IPS DF 6.9 (cell line): Measurements from ENCODE around the gene IQCK.
"Not testable (repeated sequence)": the region's sequence is repeated elsewhere in the genome, so short reads cannot be mapped to it uniquely, and the experiment has no call there.

Experiments
- DNase-seq: peaks from one replicate; pipeline ENCODE4 v3.0.0-alpha.2; 2013; ENCODE audit warnings: low read depth, low spot score
- H3K27ac ChIP-seq: one replicate; pipeline ENCODE4 v1.5.1; 2013; ENCODE audit warnings: low read length, control low read depth
- H3K27me3 ChIP-seq: 2 replicates; pipeline ENCODE4 v1.6.1; 2013; ENCODE audit warnings: mild to moderate bottlenecking, low read length; ENCODE audit not compliant: control insufficient read depth, insufficient read depth
- H3K36me3 ChIP-seq: 2 replicates; pipeline ENCODE4 v1.6.1; 2013; ENCODE audit warnings: low read length; ENCODE audit not compliant: control insufficient read depth, insufficient read depth
- H3K4me1 ChIP-seq: 2 replicates; pipeline ENCODE4 v1.6.1; 2013; ENCODE audit warnings: low read length; ENCODE audit not compliant: control insufficient read depth, insufficient read depth
- H3K4me3 ChIP-seq: 2 replicates; pipeline ENCODE4 v1.5.1; 2013; ENCODE audit warnings: mild to moderate bottlenecking, low read length
- H3K9me3 ChIP-seq: 2 replicates; pipeline ENCODE4 v1.6.1; 2013; ENCODE audit warnings: low read length, inconsistent platforms; ENCODE audit not compliant: control insufficient read depth, insufficient read depth
- WGBS: extraction: QIAGEN DNeasy Blood & Tissue Kit; methylation state at CpG from one replicate; pipeline ENCODE4 v1.1.7; 2013; ENCODE audit warnings: mixed read lengths, missing lambda C conversion rate; ENCODE audit not compliant: insufficient read length, insufficient coverage; 5-methylcytosine and 5-hydroxymethylcytosine counted together

The IQCK gene

DNA sequence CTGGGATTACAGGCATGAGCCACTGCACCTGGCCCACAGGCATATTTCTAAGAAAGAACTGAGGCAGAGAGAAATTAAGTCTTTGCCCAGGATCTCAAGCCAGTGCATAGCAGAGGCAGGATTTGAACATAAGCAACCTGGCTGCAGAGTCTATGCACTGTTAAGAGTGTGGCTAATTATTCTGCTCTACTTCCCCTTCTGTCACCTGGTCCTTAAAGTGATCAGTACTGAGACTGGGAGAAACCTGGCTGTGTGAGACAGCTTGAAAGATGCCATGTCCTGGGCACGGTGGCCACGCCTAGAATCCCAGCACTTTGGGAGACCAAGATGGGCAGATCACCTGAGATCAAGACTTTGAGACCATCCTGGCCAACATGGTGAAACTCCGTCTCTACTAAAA lies 58.1 kb downstream of the IQCK start:
- Histone ChIP-seq H3K9me3 (no peaks in the 10 kb centered on the region), H3K4me3 (no peak overlapping the region), H3K27me3 (no peaks in the 10 kb centered on the region), H3K36me3 (no peaks in the 10 kb centered on the region), H3K4me1 (no peaks in the 10 kb centered on the region), H3K27ac (no peak overlapping the region)
- no CpG with 5 or more reads among the region's 3 CpGs for WGBS
- no peak for DNase-seq

DNA sequence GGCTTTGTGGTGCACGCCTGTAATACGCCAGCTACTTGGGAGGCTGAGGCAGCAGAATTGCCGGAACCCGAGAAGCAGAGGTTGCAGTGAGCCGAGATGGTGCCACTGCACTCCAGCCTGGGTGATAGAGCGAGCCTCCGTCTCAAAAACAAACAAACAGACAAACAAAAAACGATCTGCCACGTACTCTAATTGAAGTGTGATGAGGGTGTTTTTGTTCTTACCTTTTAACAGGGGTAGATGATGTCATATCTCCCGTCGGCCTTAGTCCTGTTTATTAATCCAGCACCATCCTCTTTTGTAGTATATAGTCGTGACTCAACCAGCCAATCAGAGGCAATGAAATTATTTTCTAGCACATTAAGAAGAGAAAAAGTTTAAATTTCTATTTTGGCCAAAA lies 58.5 kb downstream of the IQCK start:
- whole genome bisulfite sequencing, result no CpG with 5 or more reads among the region's 12 CpGs
- no peaks in the 10 kb centered on the region for H3K27me3 ChIP-seq
- H3K4me3 ChIP-seq, result no peak overlapping the region
- H3K36me3 ChIP-seq, result no peaks in the 10 kb centered on the region
- H3K9me3 ChIP-seq, result no peaks in the 10 kb centered on the region
- H3K4me1 ChIP-seq, result no peaks in the 10 kb centered on the region
- no peak overlapping the region for H3K27ac ChIP-seq
- DNase-seq, result no peak

DNA sequence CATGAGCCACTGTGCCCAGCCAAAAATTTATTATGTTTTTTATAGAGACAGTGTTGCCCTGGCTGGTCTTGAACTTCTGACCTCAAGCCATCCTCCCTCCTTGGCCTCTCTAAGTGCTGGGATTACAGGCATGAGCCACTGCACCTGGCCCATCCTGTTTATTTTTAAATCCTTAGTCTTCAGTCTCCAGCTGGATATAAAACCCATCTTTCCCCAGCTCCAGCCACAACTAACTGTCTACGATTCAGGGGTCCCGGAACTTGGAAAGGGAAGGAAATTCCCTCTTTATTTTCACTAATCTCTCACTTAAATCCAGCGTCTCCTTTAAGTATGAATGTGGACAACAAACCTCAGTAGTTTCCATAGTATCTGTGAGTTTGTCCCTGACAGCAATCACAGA lies 62.2 kb downstream of the IQCK start:
- Histone ChIP-seq H3K9me3 (no peaks in the 10 kb centered on the region), H3K27ac (no peak overlapping the region), H3K36me3 (no peaks in the 10 kb centered on the region), H3K4me1 (no peaks in the 10 kb centered on the region), H3K4me3 (no peak overlapping the region), H3K27me3 (no peaks in the 10 kb centered on the region)
- no CpG with 5 or more reads among the region's 3 CpGs for WGBS
- DNase-seq, result no peak

DNA sequence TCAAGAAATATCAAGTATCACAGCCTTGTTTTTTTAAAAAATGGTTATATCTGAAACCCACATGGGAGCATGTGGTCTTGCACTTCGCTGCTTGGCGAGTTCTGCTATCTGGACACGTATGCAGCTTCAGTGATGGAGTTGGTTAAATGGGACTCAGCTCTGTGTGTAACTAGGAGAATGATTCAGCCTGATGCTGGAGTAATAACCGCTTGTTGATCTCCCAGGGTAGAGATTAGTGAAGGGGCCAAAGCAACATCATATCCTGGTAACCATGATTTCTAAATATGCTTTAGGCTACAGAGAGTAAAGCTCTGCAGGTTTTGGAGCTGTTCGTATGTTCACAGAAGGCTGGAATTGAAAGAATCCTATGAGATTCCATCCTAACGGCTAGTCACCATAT lies 63.2 kb downstream of the IQCK start:
- Histone ChIP-seq H3K27ac (no peak overlapping the region), H3K9me3 (no peaks in the 10 kb centered on the region), H3K4me3 (no peak overlapping the region), H3K27me3 (no peaks in the 10 kb centered on the region), H3K36me3 (no peaks in the 10 kb centered on the region), H3K4me1 (no peaks in the 10 kb centered on the region)
- no peak for DNase-seq
- no CpG with 5 or more reads among the region's 6 CpGs for WGBS

DNA sequence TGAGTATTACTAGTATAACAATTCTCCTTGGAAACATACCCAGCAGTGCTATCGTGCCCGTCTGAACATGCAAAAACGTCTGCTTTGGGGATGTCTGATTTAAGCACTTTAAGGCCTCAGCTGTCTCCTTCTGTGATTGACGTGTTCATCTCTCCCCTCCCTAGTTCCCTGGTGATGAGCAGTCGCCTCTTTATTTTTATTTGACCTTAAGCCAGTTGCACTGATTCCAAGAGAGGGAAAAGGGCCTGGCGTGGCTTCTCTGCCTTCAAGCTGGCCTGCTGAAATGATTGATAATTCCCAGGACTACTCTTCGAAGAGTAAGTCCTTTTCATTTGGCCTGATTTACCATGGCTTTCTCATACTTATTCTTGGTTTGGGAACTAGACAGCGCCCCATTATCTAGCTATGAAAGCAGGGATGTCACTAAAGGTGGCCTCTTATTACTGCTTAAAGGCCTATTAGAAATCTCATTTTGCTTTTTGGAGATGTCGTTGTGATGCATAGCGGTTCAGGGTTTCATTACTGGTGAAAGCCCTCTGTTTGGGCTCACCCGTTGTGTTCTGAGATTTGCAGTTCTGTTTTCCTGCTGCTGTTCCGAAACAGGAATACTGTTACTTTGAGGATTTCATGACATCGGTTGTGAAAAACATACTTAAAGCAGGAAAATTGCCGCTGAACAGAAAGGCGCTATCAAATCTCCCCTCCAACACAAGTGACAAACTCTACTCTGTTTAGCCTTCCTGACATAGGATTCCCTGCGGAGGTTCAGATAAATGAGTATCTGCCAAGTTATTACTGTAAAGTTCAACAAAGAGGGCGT lies 65.5 kb downstream of the IQCK start:
- Histone ChIP-seq H3K4me3 (no peak overlapping the region), H3K4me1 (no peaks in the 10 kb centered on the region), H3K27me3 (no peaks in the 10 kb centered on the region), H3K36me3 (no peaks in the 10 kb centered on the region), H3K27ac (no peak overlapping the region), H3K9me3 (no peaks in the 10 kb centered on the region)
- DNase-seq, result no peak
- WGBS, result no CpG with 5 or more reads among the region's 17 CpGs

DNA sequence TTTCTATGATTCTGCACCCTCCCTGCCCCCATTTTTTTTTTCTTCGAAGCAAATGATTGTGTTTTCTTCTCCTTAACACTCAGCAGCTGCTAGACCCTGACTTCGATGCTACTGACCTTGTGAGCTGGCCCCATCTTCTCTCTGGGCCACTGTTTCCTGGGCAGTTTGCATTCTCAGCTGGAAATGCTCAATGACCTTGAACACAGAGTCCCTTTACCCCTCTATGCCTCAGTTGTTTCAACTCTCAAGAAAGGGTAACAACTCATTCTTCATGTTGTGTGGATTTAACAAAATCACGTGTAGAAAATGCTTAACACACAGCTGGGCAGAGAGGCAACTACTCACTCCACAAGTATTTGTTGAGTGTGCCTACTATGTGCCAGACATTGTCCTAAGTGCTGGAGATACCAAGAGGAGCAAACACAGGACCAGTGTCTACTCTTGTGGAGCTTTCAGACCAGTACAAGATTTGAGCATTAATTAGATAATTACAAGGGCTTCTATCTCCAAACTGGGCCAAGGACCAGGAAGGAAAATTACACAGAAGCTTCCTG lies 66.2 kb downstream of the IQCK start:
- no peaks in the 10 kb centered on the region for H3K36me3 ChIP-seq
- DNase-seq, result no peak
- no peak overlapping the region for H3K4me3 ChIP-seq
- no CpG with 5 or more reads among the region's 3 CpGs for WGBS
- H3K9me3 ChIP-seq, result no peaks in the 10 kb centered on the region
- H3K4me1 ChIP-seq, result no peaks in the 10 kb centered on the region
- H3K27ac ChIP-seq, result no peak overlapping the region
- no peaks in the 10 kb centered on the region for H3K27me3 ChIP-seq

DNA sequence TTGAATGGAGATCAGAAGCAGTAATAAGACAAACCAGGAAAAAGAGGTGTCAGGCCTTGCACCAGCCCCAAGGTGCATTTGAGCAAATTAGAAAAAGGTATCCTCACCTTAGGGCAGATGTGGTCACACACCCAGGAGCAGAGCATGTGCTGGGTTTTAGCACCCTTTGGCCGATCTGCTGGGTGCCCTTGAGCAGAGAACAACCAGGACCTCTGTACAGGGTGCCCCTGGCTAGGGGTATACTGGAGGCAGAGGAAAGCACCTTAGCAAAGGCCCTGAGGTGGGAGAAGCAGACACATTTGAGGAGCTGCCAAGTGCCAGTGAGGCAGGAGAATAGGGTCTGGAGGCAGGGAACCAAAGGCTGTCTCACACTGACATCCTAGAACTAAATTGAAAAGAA lies 67.0 kb downstream of the IQCK start:
- Histone ChIP-seq H3K36me3 (no peaks in the 10 kb centered on the region), H3K9me3 (no peaks in the 10 kb centered on the region), H3K4me3 (no peak overlapping the region), H3K27me3 (no peaks in the 10 kb centered on the region), H3K4me1 (no peaks in the 10 kb centered on the region), H3K27ac (no peak overlapping the region)
- no peak for DNase-seq
- no CpG with 5 or more reads among the region's 1 CpG for WGBS

DNA sequence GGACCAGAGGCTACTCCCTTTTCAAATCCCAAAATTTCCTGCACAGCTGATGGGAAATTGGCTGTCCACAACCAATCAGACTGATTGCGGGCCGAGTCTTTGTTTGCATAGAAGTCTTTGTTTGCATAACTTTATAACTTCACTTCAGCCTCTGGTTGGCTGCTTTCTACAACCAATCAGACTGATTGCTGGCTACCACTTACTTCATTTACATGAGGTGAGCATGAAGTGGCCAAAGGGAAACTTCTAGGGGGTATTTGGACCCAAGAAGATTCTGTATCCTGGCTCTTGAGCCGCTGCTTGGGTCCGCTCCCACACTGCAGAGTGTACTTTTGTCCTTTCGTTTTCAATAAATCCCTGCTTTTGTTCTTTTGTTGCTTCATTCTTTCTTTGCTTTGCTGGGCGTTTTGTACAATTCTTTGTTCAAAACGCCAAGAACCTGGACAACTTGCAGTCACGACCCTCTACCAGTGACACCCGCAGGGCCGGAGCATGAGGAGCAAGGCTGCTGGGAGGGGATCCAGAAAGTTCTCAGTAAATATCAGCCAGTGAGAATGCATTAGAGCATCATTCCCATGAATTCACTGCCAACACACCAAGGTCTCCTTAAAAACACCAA lies 67.5 kb downstream of the IQCK start:
- DNase-seq, result no peak
- WGBS, result no CpG with 5 or more reads among the region's 10 CpGs
- no peak overlapping the region for H3K4me3 ChIP-seq

DNA sequence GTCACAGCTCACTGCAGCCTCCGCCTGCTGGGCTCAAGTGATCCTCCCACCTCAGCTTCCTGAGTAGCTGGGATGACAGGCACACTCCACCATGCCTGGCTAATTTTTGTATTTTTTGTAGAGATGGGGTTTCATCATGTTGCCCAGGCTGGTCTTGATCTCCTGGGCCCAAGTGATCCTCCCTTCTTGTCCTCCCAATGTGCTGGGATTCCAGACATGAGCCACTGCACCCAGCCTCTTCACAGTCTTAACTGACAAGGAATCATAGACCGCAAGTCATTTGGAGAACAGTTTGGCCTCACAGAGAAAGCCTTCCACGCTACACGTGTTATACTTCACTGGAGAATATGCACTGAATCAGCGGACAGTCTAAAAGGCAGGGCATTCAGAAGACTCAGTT lies 83.3 kb downstream of the IQCK start:
- not testable (repeated sequence) for H3K4me1 ChIP-seq, H3K27me3 ChIP-seq, DNase-seq, H3K4me3 ChIP-seq, H3K27ac ChIP-seq, H3K36me3 ChIP-seq, H3K9me3 ChIP-seq
- WGBS, result no CpG with 5 or more reads among the region's 5 CpGs

More for the DNA sequence above, 67.5 kb downstream of the IQCK start:
- Histone ChIP-seq H3K36me3 (no peaks in the 10 kb centered on the region), H3K9me3 (no peaks in the 10 kb centered on the region), H3K27ac (no peak overlapping the region), H3K27me3 (no peaks in the 10 kb centered on the region), H3K4me1 (no peaks in the 10 kb centered on the region)

DNA sequence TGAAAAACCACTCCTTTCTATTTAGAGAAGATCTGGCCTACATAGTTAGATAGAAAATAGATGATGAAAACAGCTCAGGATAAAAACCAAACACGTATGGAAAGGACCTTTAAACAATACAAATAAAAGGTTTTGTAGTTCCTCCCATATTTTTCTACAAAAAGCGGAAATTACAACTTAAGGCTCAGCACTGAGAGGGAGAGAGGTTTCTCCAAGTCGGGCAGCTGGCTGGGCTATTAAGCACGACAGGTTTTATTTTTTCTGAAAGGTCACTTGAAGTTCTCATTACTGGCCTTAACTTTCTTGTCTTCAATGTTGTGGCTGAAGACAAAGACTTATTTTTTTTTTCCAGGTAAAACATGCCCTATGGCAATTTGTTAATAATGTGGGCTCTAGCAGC lies 83.8 kb downstream of the IQCK start:
- H3K27ac ChIP-seq, DNase-seq, H3K4me3 ChIP-seq, H3K27me3 ChIP-seq, H3K4me1 ChIP-seq, H3K36me3 ChIP-seq, H3K9me3 ChIP-seq: not testable (repeated sequence)
- no CpG with 5 or more reads among the region's 4 CpGs for WGBS
